HepG2 (cell line): Measurements from ENCODE around the gene IVL. TPM values are rescaled to one million over a fixed set of nuclear protein-coding genes. Genes with fewer than 3 reads are reported as not detected.

Experiments
- ATAC-seq: fragments of 200-7000 bp; cut with Tn5 transposase; 3 replicates; pipeline ENCODE4 v1.9.1; 2020; ENCODE audit warnings: mild to moderate bottlenecking, moderate library complexity
- BruUV-seq: library from RNA; stranded (reverse); fragments of 400-500 nt; replicated peaks from 2 replicates; lab custom pipeline; 2021; lab: Mats Ljungman, UMichigan
- CTCF ChIA-PET: fragments of 300-600 bp; formaldehyde crosslinking; extraction: SDS; loops from one replicate; lab custom pipeline; 2021; ENCODE audit warnings: low total read pairs, inconsistent platforms, low intra/inter-chr PET ratio; lab: Yijun Ruan, JAX
- POLR2A ChIA-PET: fragments of 350-600 bp; sonication (Branson Sonifier 250); formaldehyde crosslinking; loops from one replicate; lab custom pipeline; 2020; ENCODE audit warnings: antibody characterized with exemption, inconsistent platforms; lab: Yijun Ruan, JAX
- DNase-seq: peaks from one replicate; pipeline ENCODE4 v3.0.0-alpha.2; 2015; ENCODE audit warnings: low spot score
- FAIRE-seq: peaks from 3 replicates; lab custom pipeline; 2011; peaks lifted over from hg19 to GRCh38; lab: Jason Lieb, UNC
- H2AFZ ChIP-seq: one replicate; pipeline ENCODE4 v1.6.1; 2011; ENCODE audit warnings: low read length, inconsistent platforms
- H3K27ac ChIP-seq: fragments of 300-600 bp; 3 replicates; pipeline ENCODE4 v1.8.0; 2011; ENCODE audit warnings: mixed run types, mild to moderate bottlenecking, mixed read lengths, low read length, inconsistent platforms; ENCODE audit not compliant: insufficient read depth; ENCODE audit errors: extremely low read length
- H3K27me3 ChIP-seq, 2 experiments: fragments of 200-600 bp in 1 of 2; 2 replicates in 1 of 2; 3 replicates in 1 of 2; pipeline versions ENCODE4 v1.6.0 to v1.8.0; 2011; ENCODE audit warnings: low read length in 2 of 2, mild to moderate bottlenecking in 2 of 2, moderate library complexity in 2 of 2, inconsistent platforms in 1 of 2; ENCODE audit not compliant: insufficient read depth in 2 of 2, control insufficient read depth in 1 of 2
- H3K36me3 ChIP-seq, 2 experiments: fragments of 200-600 bp in 1 of 2; replicated peaks in 1 of 2; 2 replicates in 1 of 2; 3 replicates in 1 of 2; pipeline versions ENCODE4 v1.5.1 to v1.8.0; 2011; ENCODE audit warnings: low read length in 2 of 2, inconsistent platforms in 1 of 2; ENCODE audit not compliant: insufficient read depth in 2 of 2, control insufficient read depth in 1 of 2
- H3K4me1 ChIP-seq: 2 replicates; pipeline ENCODE4 v1.5.1; 2012; ENCODE audit warnings: low read length, inconsistent platforms; ENCODE audit not compliant: insufficient read depth
- H3K4me2 ChIP-seq: 2 replicates; pipeline ENCODE4 v1.6.0; 2011; ENCODE audit warnings: low read depth, low read length, inconsistent platforms
- H3K4me3 ChIP-seq, 3 experiments: fragments of 200-600 bp in 1 of 3; sonication (generic), shearing (Covaris generic) in 1 of 3; replicated peaks in 1 of 3; 2 replicates each; pipeline ENCODE4 v1.5.1; 2011 to 2016; ENCODE audit warnings: low read length in 3 of 3, inconsistent platforms in 2 of 3, low read depth in 2 of 3, mild to moderate bottlenecking in 2 of 3, control low read depth in 1 of 3, mixed read lengths in 1 of 3; ENCODE audit not compliant: insufficient read depth in 1 of 3
- H3K79me2 ChIP-seq: one replicate; pipeline ENCODE4 v1.6.1; 2011; ENCODE audit warnings: low read length, inconsistent platforms; ENCODE audit not compliant: insufficient read depth
- H3K9ac ChIP-seq: 2 replicates; pipeline ENCODE4 v1.6.0; 2011; ENCODE audit warnings: mild to moderate bottlenecking, low read depth, low read length, inconsistent platforms; ENCODE audit not compliant: insufficient read depth
- H3K9me3 ChIP-seq: 2 replicates; pipeline ENCODE4 v1.5.1; 2012; ENCODE audit warnings: mild to moderate bottlenecking, low read length
- H4K20me1 ChIP-seq: 2 replicates; pipeline ENCODE4 v1.6.0; 2011; ENCODE audit warnings: inconsistent platforms, mild to moderate bottlenecking, low read length, moderate library complexity; ENCODE audit not compliant: insufficient read depth
- ARID5B ChIP-seq: IDR thresholded peaks from 2 replicates; pipeline ENCODE4 v1.4.0; 2020; ENCODE audit warnings: mild to moderate bottlenecking, missing genetic modification reagents
- BHLHE40 ChIP-seq: IDR thresholded peaks from 2 replicates; pipeline ENCODE4 v1.6.1; 2011; ENCODE audit warnings: low read length, improper control_type of control experiment
- HMG20A ChIP-seq: IDR thresholded peaks from 2 replicates; pipeline ENCODE4 v1.6.1; 2016; ENCODE audit warnings: borderline replicate concordance
- HOMEZ ChIP-seq: IDR thresholded peaks from 2 replicates; pipeline ENCODE4 v1.6.1; 2016; ENCODE audit warnings: low read depth
- LRRFIP1 ChIP-seq: sonication (generic); formaldehyde crosslinking; conservative IDR thresholded peaks from 2 replicates; pipeline ENCODE4 v1.4.0; 2020; ENCODE audit warnings: missing genetic modification reagents
- NR2C2 ChIP-seq: sonication (generic); formaldehyde crosslinking; IDR thresholded peaks from 2 replicates; pipeline ENCODE4 v1.4.0; 2020; ENCODE audit warnings: missing genetic modification reagents, mild to moderate bottlenecking, moderate library complexity, borderline replicate concordance
- POLR2G ChIP-seq: fragments of 200-400 bp; formaldehyde crosslinking; IDR thresholded peaks from 2 replicates; pipeline ENCODE4 v1.6.1; 2018; ENCODE audit warnings: mild to moderate bottlenecking, low read depth, low read length, moderate library complexity
- ZMYM4 ChIP-seq: sonication (generic); formaldehyde crosslinking; IDR thresholded peaks from 2 replicates; pipeline ENCODE4 v1.8.1; 2023; ENCODE audit warnings: mild to moderate bottlenecking, missing genetic modification reagents
- ZNF263 ChIP-seq: sonication (generic); formaldehyde crosslinking; IDR thresholded peaks from 2 replicates; pipeline ENCODE4 v1.4.0; 2020; ENCODE audit warnings: missing genetic modification reagents
- ZNF337 ChIP-seq: sonication (generic); formaldehyde crosslinking; IDR thresholded peaks from 2 replicates; pipeline ENCODE4 v1.5.1; 2020; ENCODE audit warnings: missing genetic modification reagents, low read depth, mild to moderate bottlenecking, borderline replicate concordance
- ZSCAN12 ChIP-seq: sonication (generic); formaldehyde crosslinking; IDR thresholded peaks from 2 replicates; pipeline ENCODE4 v1.9.0; 2021; ENCODE audit warnings: mild to moderate bottlenecking, missing genetic modification reagents
- WGBS: methylation state at CpG from one replicate; pipeline ENCODE4 v1.1.6; 2017; ENCODE audit warnings: low lambda C conversion rate; 5-methylcytosine and 5-hydroxymethylcytosine counted together
- in situ Hi-C: cut with HindIII; loops from 2 replicates; pipeline ENCODE4 v1.10.0; 2017; ENCODE audit warnings: low pct_unique_long_range_greater_than_20kb; ENCODE audit not compliant: extremely low pct_ligation_motif_present
- intact Hi-C: fragments of 100-400 bp; cut with micrococcal nuclease; formaldehyde crosslinking; loops from one replicate; pipeline ENCODE4 v1.10.0; 2022; ENCODE audit not compliant: unreplicated experiment
- polyA plus RNA-seq, 8 experiments: library from polyadenylated mRNA; depleted of rRNA in 3 of 8; stranded (reverse) in 7 of 8; unstranded in 1 of 8; fragments of >200 nt; fragmentation: Illumina TruSeq in 4 of 8; extraction: Trizol in 4 of 8; gene quantifications; 2 replicates each; pipeline versions ENCODE4 v1.2.1 to v1.2.3, GENCODE V29; 2011 to 2016; ENCODE audit warnings: low read depth in 4 of 8, missing spikeins in 1 of 8, mixed read lengths in 1 of 8; ENCODE audit not compliant: insufficient read depth in 1 of 8
- total RNA-seq, 5 experiments: library from RNA; depleted of rRNA; stranded (reverse); fragments of >200 nt; fragmentation: Illumina TruSeq; extraction: Trizol; gene quantifications; 2 replicates each; pipeline ENCODE4 v1.2.3, GENCODE V29; 2016; ENCODE audit warnings: low read depth in 1 of 5

The IVL gene
- total and polyA plus RNA-seq, 2 of the 13 experiments (the other 11 are each of a cell fraction or from before 2014, with no cell fraction given): not detected

GRCh38 chr1:152946651-152947256 is 38.4 kb downstream of the IVL start, which contains the start of gene SPRR5:
Gene SPRR5, plus strand, starts transcription at chr1:152947206. Its CDS starts 1,349 bp downstream, at chr1:152948555.
- H3K79me2 ChIP-seq: no peaks in the 10 kb centered on the region
- no peak within 1 kb of the TSS for H2AFZ ChIP-seq
- WGBS: 0% methylated on average over 3 of the region's 4 CpGs
- H3K27me3 ChIP-seq: peaks cover 0 to 6% of the 10 kb centered on the region in 2 experiments; a peak in 1 of 5 replicates
- BruUV-seq: no TSS peak
- no peak for ATAC-seq
- H3K9me3 ChIP-seq: no peaks in the 10 kb centered on the region
- no peaks in the 10 kb centered on the region for H3K4me1 ChIP-seq
- FAIRE-seq: no peak
- in situ Hi-C loops (no loop called here), intact Hi-C loops (no loop called here)
- H3K36me3 ChIP-seq: no peaks in the 10 kb centered on the region
- no peak for TF ChIP-seq POLR2G
- no peak for TF ChIP-seq HOMEZ (CRISPR knock-in tag)
- TF ChIP-seq ZSCAN12 (CRISPR knock-in tag): no peak
- no peak for TF ChIP-seq LRRFIP1 (CRISPR knock-in tag)
- TF ChIP-seq ZNF263 (CRISPR knock-in tag): no peak
- TF ChIP-seq ARID5B (CRISPR knock-in tag): no peak
- TF ChIP-seq BHLHE40: no peak
- TF ChIP-seq HMG20A (CRISPR knock-in tag): no peak
- TF ChIP-seq ZMYM4 (CRISPR knock-in tag): no peak
- TF ChIP-seq NR2C2 (CRISPR knock-in tag): no peak
- no peak for TF ChIP-seq ZNF337 (CRISPR knock-in tag)
- ChIA-PET CTCF (no interaction called here), POLR2A (no interaction called here)
- no peaks in the 10 kb centered on the region for H4K20me1 ChIP-seq
- DNase-seq: no peak
- no peak within 1 kb of the TSS for H3K27ac ChIP-seq
- no peak within 1 kb of the TSS for H3K4me3 ChIP-seq
- no peak within 1 kb of the TSS for H3K9ac ChIP-seq
- H3K4me2 ChIP-seq: no peak within 1 kb of the TSS
